ENCODE data around the gene OR51I2.

The OR51I2 gene
- 0 reads per million in 4 donors for total RNA-seq

DNA sequence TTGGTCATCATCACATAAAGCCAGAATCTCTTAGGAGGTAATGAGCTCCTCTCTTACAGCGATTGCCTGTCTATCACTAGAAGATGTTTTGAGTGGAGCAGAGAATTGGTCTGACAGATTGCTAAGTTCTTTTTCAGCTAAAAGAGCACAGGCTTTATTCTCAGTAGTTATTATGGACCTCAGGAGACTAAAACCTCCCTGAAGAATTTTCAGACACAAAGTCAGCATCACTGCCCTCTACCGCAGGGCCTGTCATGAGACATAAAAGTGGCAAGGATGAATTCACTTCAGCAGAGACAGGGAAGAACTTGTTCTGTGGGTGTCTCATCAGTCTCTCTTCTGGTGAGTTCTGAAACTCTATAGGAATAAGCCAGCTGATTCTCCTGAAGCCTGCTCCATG is at the start of gene OR51I2:
Gene OR51I2 (plus strand): TSS at position 301 of the 400 bp plus-strand sequence. CDS start 4,166 bp downstream, outside the sequence.
- DNase-seq: no peak

- DNase-seq: no peak
Observed at GRCh38 chr11:5405173-5405572, 44.0 kb upstream of the OR51I2 start.

DNA sequence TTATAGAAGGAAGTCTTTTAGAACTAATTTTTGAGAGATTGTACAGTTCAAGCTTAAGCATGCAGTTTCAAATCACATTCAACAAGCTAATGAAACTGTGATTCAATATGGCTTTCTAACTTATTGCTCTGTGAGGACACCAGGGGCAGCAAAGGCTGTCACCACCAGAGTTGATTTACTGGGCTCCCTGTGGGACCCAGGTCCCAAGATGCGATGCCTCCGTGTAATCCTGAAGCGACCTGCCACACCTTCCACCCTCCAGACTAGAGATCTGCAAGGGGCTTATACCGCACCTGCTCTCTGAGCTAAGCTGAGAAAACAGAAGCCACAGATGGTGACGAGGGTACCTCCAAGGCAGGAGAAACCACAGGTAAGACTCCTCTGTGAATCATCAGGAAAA is 28.1 kb upstream of the OR51I2 start:
- DNase-seq: no peak

GRCh38 chr11:5421811-5422210 is 27.3 kb upstream of the OR51I2 start, which contains the start of gene OR51Q1:
Gene OR51Q1, plus strand, starts transcription at chr11:5422111. Its CDS starts 90 bp downstream, at chr11:5422201.
- no peak for DNase-seq

DNA sequence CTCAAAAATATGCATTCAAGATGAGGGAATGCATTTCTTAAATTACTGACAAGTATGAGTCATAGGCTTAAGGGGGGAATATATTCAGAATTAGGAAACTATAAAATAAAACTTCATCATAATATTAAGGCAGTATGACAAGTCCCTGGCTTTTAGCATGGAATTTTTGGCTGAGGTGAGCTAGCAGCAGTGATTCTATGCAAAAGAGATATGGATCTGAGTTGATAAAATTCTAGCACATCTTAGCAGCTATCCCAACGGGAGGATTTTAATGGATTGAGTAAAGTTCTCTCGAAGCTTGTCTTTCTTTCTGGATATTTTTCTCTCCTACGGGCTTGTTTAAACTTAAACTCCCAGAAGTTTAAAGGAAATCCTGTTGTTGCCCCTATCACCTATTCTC is 26.0 kb upstream of the OR51I2 start:
- no peak for DNase-seq

DNA sequence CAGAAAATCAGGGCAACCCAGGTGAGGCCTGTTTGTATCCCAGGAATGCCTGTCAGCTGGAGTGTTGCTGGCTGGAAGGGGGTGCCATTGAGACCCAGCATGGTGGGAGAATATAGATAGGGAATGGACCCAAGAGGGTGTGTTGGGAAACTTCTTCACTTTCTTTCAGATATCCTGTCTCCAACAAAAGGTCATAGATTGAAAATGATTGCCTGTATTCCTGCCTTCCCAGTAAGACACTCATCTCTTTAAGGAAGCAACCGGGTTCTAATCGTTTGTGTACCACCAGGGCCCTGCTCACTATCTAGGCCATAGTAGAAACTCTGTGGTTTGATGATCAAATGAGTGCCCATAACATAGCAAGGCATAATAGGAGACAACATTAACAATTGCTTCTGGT is 7.7 kb upstream of the OR51I2 start, which contains the start of gene OR51I1:
Gene OR51I1 (minus strand): TSS at position 101 of the 400 bp plus-strand sequence. CDS start 0 bp downstream, at position 101.
- no peak for DNase-seq

- DNase-seq: no peak
Observed at GRCh38 chr11:5443835-5444393, 5.2 kb upstream of the OR51I2 start.

GRCh38 chr11:5449432-5449831 is 309 bp downstream of the OR51I2 start:
- DNase-seq: no peak

- DNase-seq: no peak
Observed at GRCh38 chr11:5460983-5461621, 12.0 kb downstream of the OR51I2 start.

GRCh38 chr11:5467527-5467926 is 18.4 kb downstream of the OR51I2 start:
- DNase-seq: no peak

DNA sequence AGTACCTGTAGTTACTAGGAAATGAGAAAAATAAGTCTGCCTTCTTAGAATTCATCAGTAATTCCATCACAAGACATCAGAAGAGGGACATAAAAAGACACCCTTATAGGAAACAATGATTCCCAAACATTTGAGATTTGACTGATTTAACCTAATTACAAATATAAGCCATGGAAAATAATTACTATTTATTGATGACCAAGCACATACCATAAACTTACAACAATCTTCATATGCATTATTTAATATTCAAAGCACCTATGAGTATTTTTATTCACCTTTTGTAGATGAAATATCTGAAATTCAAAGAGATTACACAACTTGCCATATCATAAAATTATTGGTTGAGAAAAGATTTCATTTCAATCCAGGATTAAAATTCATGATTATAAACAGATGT is 24.8 kb downstream of the OR51I2 start:
- DNase-seq: no peak

GRCh38 chr11:5476186-5476819 is 27.2 kb downstream of the OR51I2 start:
- DNase-seq: peak in 3 of 5 donors; percentile 12 to 19 (median 16)

GRCh38 chr11:5486003-5486402 is 36.9 kb downstream of the OR51I2 start:
- DNase-seq: no peak

- DNase-seq: no peak
Observed at GRCh38 chr11:5486421-5486820, 37.3 kb downstream of the OR51I2 start.

DNA sequence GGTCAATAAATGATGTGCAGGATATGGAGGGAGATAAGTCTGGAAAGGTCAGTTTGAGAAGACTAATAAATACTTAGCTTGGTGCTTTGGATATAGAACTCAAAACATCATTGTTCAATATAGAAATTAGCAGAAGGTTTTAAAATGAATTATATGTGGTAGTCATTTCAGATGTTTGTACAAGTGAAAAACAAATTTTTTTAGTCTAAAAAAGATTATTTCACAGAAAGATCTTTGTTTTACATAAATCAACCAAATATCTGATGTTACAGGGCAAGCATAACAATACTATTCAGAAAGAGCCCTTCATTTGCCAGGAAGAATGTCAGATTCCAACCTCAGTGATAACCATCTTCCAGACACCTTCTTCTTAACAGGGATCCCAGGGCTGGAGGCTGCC is 39.3 kb downstream of the OR51I2 start, which contains the start of gene OR52D1:
Gene OR52D1 (plus strand): TSS at position 301 of the 400 bp plus-strand sequence. CDS start 22 bp downstream, at position 323.
- no peak for DNase-seq

DNA sequence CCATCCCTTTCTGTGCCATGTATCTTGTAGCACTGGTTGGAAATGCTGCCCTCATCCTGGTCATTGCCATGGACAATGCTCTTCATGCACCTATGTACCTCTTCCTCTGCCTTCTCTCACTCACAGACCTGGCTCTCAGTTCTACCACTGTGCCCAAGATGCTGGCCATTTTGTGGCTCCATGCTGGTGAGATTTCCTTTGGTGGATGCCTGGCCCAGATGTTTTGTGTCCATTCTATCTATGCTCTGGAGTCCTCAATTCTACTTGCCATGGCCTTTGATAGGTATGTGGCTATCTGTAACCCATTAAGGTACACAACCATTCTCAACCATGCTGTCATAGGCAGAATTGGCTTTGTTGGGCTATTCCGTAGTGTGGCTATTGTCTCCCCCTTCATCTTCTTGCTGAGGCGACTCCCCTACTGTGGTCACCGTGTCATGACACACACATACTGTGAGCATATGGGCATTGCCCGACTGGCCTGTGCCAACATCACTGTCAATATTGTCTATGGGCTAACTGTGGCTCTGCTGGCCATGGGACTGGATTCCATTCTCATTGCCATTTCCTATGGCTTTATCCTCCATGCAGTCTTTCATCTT is 39.8 kb downstream of the OR51I2 start:
- DNase-seq: no peak

GRCh38 chr11:5489576-5490357 is 40.6 kb downstream of the OR51I2 start:
- DNase-seq: no peak

- no peak for DNase-seq
Observed at GRCh38 chr11:5499671-5500070, 50.5 kb downstream of the OR51I2 start.

DNA sequence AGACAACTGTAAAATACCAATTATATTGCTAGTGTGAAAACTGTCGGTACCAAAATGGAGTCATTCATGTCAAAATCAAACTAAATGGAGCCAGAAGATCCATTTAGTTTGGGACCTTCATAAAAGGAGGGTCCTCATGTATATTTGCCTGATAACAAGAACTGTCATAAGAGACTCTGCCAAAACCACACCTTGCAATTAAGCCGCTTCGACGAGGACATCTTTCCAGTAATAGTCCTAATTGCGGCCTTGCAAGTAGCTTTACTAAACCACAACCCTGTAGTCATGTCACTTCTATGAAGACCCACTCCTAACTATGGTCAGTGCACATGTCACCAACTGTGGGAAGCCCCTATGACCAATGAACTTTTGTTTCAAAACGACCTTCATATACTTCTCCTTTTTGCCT is 51.3 kb downstream of the OR51I2 start:
- no peak for DNase-seq

DNA sequence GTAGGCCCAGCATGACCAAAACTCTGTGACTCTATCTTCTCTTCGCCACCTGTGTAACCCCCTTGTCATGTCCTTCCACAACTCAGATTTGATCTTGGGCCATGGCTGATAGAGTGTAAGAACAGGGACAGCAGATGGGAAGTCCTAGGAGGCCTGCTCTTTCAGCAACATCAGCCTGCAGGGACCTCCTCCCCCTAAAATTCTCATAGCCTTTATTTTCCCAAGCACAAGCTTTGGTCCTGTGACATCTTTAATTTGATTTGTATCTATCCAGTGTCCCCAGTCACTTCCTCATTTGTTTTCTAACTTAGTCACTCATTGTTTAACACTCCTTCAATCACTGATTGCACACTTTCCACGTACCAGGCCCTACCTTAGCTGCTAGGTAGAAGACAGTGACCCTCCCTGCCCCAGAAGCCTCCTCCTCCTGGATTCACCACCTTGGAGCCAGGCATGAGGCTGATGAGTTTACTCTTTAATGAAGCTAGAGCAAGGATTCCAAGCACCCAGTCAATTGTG is 55.3 kb downstream of the OR51I2 start:
- DNase-seq: no peak

GRCh38 chr11:5505363-5506048 is 56.4 kb downstream of the OR51I2 start:
- no peak for DNase-seq
